ENCODE data around the gene BMERB1.
"Not testable (repeated sequence)": the region's sequence is repeated elsewhere in the genome, so short reads cannot be mapped to it uniquely, and the experiment has no call there.

Gene BMERB1

DNA sequence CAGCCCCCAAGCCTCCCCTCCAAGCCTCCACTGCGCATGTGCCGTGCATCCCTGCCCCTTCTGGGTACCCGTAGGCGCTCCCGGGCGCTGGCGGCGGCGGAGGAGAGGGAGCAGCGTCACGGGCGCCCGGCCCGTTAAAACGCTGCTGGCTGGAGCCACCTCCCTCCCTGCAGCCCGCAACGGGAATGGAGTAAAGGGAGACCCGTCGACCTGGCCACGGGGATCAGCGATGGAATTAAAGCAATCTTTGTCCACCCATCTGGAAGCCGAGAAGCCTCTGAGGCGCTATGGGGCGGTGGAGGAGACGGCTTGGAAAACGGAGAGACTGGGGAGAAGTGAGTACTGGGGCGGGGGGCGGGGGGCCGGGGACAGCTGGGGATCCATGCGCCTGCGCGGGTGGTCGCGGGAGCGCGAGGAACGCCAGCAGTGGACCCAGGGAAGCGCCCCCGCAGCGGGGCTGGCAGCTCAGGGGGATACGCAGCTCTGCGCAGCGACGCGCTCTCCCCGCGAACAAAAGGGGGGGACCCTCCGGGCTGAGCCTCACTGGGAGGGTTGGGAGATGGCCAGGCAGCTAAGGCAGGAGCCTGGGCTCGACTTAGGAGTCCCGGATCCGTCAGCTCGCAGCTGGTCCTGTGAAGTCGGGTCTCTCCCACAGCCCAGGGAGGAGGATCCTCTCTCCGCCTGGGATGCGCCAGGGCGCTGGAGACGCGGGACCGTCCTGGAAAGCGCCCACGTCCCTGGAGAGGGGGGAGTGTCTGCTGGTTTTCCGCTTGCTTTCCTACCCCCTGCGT lies at the start of gene BMERB1:
BMERB1 (plus strand) TSS at position 164 of the 791 bp plus-strand sequence; CDS start at position 230, 66 bp downstream.
- DNase-seq (ENCODE audit: low read depth) = peak; percentile 7

DNA sequence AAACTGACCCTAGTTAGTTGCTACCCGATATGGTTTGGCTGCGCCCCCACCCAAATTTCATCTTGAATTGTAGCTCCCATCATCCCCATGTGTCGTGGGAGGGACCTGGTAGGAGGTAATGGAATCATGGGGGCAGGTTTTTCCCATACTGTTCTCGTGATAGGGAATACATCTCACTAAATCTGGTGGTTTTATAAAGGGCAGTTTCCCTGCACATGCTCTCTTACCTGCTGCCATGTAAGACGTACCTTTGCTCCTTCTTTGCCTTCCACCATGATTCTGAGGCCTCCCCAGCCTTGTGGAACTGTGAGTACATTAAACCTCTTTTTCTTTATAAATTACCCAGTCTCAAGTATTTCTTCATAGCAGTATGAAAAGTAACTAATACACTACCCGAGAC lies 46.3 kb upstream of the BMERB1 start:
- DNase-seq (ENCODE audit: low read depth) = not testable (repeated sequence)

DNA sequence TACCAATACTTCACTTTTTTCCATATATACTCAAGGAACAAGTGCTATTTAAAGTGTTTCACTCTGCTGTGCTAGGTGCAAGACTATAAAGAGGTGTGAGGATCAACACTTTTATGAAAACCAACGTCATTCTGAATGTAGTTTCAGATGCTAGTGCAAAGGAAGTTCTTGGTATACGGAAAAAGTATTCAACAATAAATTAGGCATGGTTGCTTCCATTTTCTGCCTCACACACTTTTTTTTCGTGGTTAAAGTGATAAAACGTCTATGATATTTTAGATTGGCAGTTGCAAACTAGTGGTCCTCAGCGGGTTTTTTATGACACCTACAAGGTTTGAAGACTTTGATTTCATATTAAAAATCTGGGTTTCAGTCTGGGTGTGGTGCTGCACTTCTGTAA lies 44.5 kb upstream of the BMERB1 start:
- DNase-seq (ENCODE audit: low read depth) = not testable (repeated sequence)

- not testable (repeated sequence) for DNase-seq (ENCODE audit: low read depth)
Measured at GRCh38 chr16:15393025-15393424, 41.4 kb upstream of the BMERB1 start.

GRCh38 chr16:15395631-15396508 lies 38.5 kb upstream of the BMERB1 start, which contains the start of gene MPV17L:
Gene MPV17L (plus strand): TSS chr16:15395754. CDS start chr16:15395898, 144 bp downstream.
- DNase-seq (ENCODE audit: low read depth) = not testable (repeated sequence)

DNA sequence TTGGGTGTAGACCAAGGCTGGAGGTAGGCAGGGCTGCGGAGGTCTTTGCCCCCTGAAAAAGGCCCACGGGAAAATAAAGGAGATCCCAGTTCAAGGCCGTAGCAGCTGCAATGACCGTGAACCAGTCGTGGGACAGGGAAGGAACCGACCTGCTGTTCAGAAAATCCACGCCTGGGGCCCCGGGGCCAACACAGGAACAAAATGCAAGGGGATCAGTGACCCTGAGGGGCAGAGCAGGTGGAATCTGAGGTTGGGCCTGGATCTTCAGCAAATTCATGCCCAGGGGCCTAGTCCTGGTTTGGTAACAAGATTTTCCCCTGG lies 37.9 kb upstream of the BMERB1 start:
- DNase-seq (ENCODE audit: low read depth) = not testable (repeated sequence)

DNA sequence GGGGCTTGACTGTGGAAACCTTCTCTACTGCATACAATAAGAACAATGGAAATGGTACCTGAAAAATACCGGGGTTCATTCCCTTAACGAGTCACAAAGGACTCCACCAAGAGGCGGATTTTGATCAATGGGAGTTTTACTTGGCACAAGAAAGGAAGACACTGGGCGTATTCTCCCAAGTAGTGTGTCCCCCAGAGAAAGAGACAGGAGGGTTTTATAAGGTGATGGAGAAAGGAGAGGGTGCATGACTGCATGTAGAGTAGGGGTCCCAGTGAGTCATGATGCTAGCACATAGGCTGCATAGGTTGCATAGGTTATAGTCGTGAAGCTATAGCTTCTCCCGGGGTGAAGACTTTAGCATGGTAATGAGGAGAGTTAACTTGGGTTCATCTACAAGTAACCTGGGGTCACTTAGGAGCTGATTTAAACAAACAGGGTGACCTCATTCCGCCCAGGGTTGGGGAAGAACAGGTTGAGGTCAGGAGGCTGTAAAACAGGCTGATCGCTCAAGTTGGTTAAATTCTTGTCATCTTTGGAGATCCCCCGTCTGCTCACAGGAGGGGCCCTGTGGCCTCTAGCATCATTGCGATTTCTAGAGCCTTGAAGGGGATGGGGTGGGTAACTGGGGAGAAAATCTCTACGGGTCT lies 37.3 kb upstream of the BMERB1 start:
- no peak for DNase-seq (ENCODE audit: low read depth)

GRCh38 chr16:15398618-15399316 lies 35.6 kb upstream of the BMERB1 start:
- DNase-seq (ENCODE audit: low read depth) = no peak

GRCh38 chr16:15399317-15399716 lies 35.1 kb upstream of the BMERB1 start:
- no peak for DNase-seq (ENCODE audit: low read depth)

DNA sequence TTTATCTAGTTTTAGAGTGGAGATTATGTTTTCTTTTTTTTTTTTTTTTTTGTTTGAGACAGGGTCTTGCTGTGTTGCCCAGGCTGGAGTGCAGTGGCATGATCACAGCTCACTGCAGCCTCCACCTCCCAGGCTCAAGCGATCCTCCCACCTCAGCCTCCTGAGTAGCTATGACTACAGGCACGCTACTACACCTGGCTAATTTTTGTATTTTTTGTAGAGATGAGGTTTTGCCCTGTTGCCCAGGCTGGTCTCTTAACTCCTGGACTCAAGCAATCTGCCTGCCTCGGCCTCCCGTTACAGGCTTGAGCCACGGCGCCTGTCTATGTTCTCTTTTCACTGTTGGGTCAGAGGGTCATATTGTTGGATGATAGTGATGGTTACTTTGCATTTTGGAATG lies 34.1 kb upstream of the BMERB1 start:
- not testable (repeated sequence) for DNase-seq (ENCODE audit: low read depth)

GRCh38 chr16:15401972-15402371 lies 32.4 kb upstream of the BMERB1 start:
- DNase-seq (ENCODE audit: low read depth) = no peak

- DNase-seq (ENCODE audit: low read depth) = no peak
Measured at GRCh38 chr16:15403392-15403995, 30.9 kb upstream of the BMERB1 start.

GRCh38 chr16:15404091-15404490 lies 30.3 kb upstream of the BMERB1 start:
- not testable (repeated sequence) for DNase-seq (ENCODE audit: low read depth)

GRCh38 chr16:15404792-15405191 lies 29.6 kb upstream of the BMERB1 start:
- no peak for DNase-seq (ENCODE audit: low read depth)

- not testable (repeated sequence) for DNase-seq (ENCODE audit: low read depth)
Measured at GRCh38 chr16:15407756-15408155, 26.6 kb upstream of the BMERB1 start.

DNA sequence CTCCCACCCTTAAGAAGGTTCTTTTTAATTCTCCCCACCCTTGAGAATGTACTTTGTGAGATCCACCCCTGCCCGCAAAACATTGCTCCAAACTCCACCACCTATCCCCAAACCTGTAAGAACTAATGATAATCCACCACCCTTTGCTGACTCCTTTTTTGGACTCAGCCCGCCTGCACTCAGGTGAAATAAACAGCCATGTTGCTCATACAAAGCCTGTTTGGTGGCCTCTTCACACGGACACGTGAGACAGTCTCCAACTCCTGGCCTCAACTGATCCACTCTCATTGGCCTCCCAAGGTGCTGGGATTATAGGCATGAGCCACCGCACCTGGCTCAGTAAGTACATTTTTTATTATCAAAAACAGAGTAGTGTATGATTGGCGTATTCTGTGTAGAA lies 24.9 kb upstream of the BMERB1 start:
- not testable (repeated sequence) for DNase-seq (ENCODE audit: low read depth)

DNA sequence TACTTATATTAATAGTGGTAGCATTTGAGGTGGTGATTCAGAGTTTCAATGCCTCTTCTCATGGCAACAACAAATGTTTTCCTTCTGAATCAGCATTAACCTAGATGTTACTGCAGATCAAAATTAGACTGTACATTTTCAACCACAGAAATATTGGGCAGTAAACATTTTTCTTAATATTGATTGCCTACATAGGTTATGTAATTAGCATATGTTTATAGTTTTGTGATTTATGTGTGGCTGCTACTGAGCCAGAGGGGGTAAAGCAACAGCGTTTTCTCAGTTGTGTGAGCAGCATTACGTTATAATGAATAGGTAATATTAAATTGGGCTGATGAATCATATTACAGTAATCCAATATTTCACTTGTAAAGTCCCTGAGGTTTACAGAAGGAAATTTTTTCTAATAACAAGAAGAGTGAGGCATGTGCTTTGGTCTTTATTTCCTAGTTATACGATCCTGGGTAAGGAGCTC lies 18.8 kb upstream of the BMERB1 start:
- no peak for DNase-seq (ENCODE audit: low read depth)

DNA sequence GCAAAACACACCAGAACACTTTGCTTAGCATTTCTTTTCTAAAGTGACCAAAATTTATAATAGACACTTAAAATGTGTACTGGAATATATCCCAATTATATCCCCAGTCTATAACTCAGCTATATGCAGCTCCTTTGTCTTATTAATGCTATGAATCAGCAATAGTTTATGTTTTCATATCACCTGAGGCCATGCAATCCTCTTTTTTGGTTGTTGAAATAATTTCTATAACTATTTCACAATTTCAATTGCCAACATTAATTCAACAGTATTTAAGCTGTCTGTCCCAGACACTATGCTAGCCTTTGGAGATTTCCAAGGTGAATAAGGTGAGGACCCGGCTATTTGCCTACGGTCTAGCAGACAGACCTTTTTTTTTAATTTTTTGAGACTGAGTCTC lies 17.2 kb upstream of the BMERB1 start:
- DNase-seq (ENCODE audit: low read depth) = no peak

GRCh38 chr16:15418206-15418605 lies 16.2 kb upstream of the BMERB1 start:
- DNase-seq (ENCODE audit: low read depth) = no peak

DNA sequence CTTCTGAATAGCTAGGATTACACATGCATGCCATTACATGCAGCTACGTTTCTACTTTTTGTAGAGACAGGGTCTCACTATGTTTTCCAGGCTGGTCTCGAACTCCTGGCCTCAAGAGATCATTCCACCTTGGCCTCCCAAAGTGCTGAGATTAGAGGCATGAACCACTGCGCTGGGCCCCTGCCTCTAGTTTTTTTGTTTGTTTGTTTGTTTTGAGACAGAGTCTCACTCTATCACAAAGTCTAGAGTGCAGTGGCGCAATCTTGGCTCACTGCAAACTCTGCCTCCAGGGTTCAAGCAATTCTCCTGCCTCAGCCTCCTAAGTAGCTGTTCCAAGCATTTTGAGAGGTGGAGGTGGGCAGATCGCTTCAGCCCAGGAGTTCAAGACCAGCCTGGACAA lies 12.7 kb upstream of the BMERB1 start:
- not testable (repeated sequence) for DNase-seq (ENCODE audit: low read depth)

DNA sequence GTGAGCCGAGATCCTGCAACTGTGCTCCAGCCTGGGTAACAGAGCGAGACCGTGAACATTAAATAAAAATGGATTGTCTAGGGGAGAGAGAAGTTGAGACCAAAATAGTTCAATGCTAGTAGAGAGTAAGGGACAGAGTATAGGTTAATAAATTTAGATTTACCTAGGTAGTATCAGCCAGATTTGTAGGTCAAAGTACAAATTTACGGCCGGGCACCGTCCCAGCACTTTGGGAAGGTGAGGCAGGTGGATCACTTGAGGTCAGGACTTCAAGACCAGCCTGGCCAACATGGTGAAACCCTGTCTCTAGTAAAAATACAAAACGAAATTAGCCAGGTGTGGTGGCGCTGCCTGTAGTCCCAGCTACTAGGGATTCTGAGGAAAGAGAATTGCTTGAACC lies 12.2 kb upstream of the BMERB1 start:
- no peak for DNase-seq (ENCODE audit: low read depth)

All from activated T-helper 1 cell treated with Interleukin-2 at 50 U/mL for 16 hours (primary cell).